Epithelial cell of prostate (primary cell): Measurements from ENCODE around the gene LIMS4.
"Not testable (repeated sequence)": the region's sequence is repeated elsewhere in the genome, so short reads cannot be mapped to it uniquely, and the experiment has no call there.

ENCODE experiments used
- DNase-seq: peaks from one replicate; pipeline ENCODE4 v3.0.0-alpha.2; 2011; ENCODE audit warnings: low read depth, low spot score
- H3K27ac ChIP-seq: fragments of 450-650 bp; 2 replicates; pipeline ENCODE4 v1.5.1; 2017; ENCODE audit warnings: mild to moderate bottlenecking

LIMS4 gene

DNA sequence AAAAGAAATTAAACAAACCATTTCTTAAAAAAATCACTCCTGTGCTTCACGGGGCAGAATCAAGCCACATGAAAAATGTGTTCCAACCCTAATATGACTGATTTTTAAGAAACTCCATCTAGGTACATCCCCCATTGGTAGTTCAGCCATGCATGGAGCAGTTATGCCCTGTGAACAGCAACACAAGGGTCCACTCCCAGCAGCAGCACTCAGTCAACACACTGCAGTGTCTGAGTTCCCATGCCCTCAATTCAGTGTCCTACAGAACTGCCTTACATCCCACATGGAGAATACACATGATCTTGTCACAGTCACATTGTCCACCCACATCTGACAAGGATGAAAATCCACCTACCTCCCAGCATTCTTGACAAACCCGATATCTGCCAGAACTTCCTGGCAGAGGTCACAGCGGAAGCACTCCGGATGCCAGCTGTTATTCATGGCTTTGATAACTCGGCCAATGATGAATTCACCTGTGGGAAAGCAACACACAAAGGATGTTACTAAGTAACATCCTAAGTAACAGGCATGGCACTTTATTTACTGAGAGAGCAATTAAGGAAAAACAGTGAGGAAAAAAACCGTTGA, 17.4 kb downstream of the LIMS4 start:
- not testable (repeated sequence) for DNase-seq, H3K27ac ChIP-seq

DNA sequence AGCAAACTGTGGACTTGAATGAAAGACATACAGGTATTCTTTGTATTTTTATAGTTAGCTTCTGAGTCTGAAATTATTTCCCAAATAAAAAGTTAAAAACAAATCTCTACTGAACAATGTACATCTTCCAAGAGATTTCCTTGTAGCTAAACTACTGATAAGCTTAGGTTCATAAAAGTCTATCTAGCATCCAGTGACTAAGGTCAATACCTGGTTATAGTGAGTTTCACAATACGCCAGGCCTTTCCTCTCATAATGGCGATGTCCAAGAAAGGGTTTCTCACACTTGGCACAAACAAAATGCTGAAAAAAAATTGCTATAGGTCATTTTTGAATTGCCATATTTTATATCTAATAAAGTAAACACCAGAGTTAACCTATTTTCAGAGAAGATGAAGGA, 21.7 kb downstream of the LIMS4 start:
- H3K27ac ChIP-seq, DNase-seq: not testable (repeated sequence)

DNA sequence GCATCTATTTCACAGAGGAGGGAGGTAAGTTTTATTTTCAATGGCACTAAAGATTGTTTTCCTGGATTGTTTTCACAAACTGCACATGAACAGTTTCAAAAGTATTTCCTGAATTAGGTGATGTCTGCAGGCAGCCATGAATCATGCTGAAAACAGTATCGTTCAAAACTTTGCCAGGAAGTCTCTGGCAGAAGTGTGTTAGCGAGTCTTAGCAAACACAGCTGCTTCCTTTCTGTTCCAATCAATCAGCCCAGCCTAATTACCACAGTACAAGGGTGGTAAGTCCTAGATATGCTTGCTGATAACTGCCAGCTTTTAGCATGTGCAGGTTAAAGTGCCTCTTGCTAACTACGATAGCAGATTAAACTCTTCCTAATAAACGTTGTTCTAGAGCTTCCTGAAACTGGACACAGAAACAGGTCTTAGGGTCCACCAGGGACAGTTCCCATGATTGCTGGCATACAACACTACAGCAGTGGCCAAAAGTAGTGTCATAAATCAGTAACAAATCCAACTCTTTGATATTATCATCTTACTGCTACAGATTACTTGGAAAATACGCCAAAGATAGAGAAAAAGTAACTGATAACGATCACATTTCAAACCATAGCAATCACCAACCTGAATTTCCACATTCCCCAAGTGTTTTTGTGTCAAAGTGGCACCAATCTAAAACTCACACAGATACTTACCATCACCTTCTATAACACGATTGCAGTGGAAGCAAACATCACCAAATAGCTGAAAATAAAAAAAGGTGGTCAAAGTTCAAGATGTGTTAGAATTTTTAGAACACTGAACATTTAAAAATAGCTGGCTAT, 23.3 kb downstream of the LIMS4 start:
- not testable (repeated sequence) for H3K27ac ChIP-seq, DNase-seq

DNA sequence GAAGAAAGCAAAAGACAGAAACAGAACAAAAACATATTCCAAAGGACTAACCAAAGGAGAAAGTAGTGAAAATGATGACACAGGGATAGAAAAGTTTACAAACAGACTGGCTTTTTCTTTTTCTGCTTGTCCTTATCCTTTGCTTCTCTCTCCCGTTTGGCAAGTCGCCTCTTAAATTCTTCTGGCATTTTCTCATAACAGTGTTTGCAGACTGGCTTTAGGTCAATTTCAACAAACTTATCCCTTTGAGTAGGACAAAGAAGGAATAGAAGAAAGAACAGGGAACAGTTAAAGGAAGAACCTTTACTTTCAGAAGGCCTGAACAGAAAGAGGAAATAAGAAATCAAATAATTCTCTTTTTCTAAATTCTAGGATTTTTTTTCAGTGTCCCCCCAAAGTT, 26.0 kb downstream of the LIMS4 start:
- not testable (repeated sequence) for DNase-seq

DNA sequence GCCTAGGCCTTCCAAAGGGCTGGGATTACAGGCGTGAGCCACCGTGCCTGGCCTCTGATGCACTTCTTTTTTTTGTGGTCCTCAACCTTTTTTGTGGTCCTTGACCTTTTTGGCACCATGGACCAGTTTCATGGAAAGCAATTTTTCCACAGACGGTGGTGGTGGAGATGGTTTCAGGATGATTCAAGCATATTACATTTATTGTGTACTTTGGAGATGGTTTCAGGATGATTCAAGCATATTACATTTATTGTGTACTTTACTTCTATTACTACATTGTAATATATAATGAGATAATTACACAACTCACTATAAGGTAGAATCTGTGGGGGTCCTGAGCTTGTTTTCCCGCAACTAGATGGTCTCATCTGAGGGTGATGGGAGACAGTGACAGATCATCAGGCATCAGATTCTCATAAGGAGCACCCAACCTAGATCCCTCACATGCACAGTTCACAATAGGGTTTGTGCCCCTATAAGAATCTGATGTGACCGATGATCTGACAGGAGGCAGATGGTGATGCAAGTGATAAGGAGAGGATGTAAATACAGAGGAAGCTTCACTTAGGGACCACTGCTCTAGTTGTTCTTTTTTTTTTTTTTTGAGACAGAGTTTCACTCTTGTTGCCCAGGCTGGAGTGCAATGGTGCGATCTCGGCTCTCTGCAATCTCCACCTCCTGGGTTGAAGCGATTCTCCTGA, 29.2 kb downstream of the LIMS4 start:
- H3K27ac ChIP-seq, DNase-seq: not testable (repeated sequence)

More for the DNA sequence above, 26.0 kb downstream of the LIMS4 start:
- not testable (repeated sequence) for H3K27ac ChIP-seq

DNA sequence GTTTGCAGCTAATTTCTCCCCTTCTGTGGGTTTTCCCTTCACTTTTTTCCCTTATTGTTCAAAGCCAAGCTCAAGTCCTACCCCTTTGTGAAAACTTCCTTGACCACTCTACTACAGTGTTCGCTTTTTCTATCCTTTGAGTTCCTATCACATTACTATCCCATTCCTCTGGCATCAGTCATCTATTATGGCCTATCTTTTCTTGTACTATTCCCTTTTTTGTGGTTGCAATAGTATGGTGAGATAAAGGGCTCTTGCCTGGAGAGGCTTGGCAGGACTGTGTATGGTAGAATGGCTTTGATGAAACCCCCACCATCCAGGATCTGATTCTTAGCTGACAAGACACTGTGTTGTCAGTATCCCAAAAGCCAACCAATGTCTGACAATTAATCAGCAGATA, 30.7 kb downstream of the LIMS4 start:
- H3K27ac ChIP-seq, DNase-seq: not testable (repeated sequence)

DNA sequence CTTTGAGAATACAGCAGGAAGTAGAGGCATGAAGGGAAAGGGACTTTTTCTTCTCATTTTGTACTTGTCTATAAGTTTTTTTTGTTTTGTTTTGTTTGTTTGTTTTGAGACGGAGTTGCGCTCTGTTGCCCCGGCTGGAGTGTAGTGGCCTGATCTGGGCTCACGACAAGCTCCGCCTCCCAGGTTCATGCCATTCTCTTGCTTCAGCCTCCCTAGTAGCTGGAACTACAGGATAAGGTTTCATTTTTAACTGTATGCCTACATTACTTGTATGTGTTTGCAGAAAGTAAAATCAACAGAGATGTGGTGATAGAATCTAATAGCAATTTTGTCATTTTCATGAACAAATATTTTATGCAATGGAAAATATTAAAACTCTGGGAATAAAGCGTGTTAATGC, 38.1 kb downstream of the LIMS4 start:
- not testable (repeated sequence) for H3K27ac ChIP-seq, DNase-seq

DNA sequence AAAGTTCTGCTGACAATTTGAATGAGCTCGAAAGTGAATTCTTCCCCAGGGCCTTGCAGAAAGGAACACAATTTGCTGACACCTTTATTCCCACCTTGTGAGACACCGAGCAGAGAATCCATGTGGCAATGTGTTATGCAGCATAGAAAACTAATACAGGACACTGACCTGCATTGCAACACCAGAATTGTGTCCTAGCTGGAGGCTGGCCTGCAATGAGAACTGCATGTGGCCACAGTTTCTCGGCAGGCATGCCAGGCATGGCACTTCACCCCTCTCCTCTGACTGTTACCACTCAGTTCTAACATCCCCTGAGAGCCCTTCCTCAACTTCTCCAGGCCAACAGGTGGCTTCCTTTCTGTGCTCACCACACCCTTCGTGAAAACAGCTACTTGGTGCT, 46.9 kb downstream of the LIMS4 start:
- not testable (repeated sequence) for H3K27ac ChIP-seq, DNase-seq

DNA sequence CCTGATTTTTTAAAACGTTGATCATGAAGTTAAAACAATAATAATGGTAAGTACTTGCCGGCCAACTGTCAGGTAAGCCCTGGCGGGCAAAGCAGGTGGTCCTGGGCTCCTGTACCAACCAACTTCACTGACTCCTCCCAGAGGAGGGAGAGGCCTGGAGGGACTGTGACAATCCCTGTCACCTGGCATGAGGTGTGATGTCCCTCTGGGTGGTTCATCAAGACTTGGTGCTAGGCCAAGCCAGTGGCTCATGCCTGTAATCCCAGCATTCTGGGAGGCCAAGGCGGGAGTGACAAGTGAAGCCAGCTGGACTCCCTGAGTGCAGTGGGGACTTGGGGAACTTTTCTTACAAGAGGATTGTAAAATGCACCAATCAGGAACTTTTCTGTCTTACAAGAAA, 48.2 kb downstream of the LIMS4 start:
- DNase-seq, H3K27ac ChIP-seq: not testable (repeated sequence)

DNA sequence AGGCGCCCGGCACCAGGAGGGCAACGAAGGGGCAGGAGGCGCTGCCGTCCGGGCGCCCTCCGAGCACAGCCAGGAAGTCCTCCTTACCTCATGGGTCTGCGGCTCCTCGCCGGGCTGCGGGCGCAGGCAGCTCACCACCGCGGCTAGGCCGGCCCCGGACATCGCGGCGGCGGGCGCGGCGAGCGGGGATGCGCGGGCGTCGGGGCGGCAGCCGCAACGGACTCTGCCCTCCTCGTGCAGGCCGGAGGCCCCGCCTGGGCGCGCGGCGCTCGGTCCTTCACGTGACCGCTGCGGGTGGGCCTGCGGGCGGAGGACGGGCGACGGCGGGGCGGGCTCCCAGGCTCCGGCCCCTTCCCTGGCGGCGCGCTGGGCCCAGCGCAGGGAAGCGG, 49.0 kb downstream of the LIMS4 start:
- DNase-seq = not testable (repeated sequence)

DNA sequence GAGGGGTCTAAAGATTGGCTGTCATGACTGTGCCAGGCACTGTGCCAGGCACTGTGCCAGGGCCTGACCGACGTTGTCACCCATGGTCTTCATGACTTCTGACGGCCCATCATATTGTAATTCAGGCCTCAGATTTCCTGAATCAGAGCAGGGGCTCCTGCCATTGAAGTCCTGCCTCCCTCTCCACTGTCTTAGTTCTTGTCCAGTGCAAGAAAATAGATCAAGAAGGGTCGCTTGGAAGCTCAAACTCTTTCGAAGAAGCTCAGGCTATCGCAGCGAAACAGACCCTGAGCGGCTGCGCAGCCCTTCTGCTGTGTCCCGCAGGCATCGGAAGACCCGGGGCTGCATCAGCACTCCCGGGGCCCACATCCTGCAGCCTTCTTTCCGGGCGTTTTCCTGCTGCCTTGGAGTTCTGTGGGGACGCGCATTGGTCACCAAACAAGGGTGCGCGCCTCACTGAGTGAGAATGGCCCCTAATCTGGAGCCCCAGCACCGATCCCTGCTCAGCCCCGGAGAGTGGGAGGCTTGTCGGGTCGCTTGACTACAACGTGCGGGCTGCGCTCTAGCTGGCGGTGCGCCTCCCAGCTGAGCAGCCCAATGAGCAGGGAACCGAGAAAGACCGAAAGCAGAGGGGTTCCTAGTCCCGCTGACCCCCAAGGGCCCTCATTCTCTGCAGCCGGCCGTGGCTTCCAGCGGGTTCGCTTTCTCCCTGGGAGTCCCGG, 49.6 kb downstream of the LIMS4 start:
- not testable (repeated sequence) for DNase-seq

More for the DNA sequence above, 49.0 kb downstream of the LIMS4 start:
- not testable (repeated sequence) for H3K27ac ChIP-seq

DNA sequence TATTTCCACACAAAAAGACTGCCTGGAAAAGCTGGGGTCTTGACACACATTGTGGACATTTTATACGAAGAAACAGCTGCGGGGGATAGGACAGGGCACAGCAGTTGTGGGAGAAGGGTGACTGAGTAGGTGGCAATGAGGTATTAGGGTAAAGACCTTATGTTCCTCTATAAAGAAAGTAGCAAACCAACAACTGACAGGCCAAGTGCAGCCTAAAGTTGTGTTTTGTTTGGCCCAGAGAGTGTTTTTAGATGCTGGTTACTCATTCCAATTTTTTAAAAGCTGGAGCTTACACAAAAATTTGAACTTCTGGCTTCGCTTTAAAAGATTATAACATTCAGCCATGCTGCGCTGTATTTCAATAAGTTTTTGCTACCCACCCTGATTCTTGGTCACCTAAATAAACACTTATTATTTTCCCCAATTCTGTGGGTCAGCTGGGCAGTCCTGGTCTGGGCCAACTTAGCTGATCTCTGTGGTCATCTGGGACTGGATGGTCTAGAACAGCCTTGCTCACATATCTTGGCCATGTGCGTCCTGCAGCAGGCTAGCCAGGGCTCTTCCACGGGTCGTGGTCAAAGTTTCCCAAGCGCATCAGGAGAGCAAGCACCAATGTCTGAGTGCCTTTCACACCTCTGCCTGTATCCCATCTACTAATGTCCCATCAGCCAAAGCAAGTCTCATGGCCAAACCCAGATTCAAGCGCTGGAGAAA, 51.8 kb downstream of the LIMS4 start:
- DNase-seq, H3K27ac ChIP-seq: not testable (repeated sequence)

More for the DNA sequence above, 49.6 kb downstream of the LIMS4 start:
- H3K27ac ChIP-seq = not testable (repeated sequence)

DNA sequence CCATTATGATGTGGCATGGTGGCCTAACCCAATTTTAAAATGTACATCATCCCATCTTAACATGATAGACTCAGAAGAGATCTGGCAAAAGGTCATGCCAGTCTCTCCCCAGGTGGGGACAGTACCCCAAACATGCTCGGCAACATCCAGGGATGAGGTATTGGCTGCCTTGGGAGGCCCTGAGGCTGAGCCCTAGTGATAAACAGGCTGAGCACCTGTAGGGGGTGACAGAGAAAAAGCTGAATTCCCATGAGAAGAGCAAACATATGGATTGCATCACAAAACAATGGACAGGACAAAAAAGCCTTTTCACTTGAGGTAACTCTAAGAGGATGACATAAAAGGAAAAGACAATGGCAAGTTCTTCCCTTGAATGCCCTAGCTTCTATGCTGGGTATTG, 65.5 kb downstream of the LIMS4 start:
- DNase-seq, H3K27ac ChIP-seq: not testable (repeated sequence)

DNA sequence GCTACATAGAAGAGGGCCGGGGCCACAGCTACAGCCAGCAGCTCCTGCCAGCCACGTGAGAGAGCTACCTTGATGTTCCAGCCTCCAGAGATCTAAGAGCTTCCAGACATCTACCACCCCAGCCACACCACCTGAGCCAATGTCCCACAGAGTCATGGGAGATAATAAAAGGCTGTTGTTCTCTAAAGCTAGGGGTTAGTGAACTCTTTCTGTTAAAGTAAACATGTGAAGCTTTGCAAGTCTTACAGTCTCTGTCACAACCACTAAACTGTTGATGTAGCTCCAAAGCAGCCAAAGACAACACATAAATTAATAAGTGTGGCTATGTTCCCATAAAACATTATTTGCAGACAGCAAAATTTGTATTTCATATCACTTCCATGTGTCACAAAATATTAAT, 67.6 kb downstream of the LIMS4 start:
- not testable (repeated sequence) for DNase-seq

DNA sequence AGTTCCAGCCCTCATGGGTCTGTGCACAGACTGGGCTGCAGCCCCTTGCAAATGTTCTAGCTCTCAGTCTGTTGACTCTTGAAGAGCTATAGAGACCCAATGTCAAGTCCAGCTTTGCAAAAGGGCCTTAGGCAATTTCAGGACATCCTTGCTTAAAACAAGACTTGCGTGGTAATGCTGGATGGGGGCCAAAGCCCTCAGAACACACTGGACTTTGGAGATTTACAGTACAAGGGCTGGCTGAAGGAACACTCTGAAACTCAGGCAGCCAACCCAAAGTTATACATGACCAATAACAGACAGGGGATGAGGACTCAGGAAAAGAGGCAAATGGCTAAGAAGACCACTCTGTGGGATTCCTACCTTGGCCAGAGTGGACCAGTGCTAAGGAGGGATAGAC, 68.4 kb downstream of the LIMS4 start:
- not testable (repeated sequence) for DNase-seq, H3K27ac ChIP-seq

More for the DNA sequence above, 67.6 kb downstream of the LIMS4 start:
- H3K27ac ChIP-seq = not testable (repeated sequence)

DNA sequence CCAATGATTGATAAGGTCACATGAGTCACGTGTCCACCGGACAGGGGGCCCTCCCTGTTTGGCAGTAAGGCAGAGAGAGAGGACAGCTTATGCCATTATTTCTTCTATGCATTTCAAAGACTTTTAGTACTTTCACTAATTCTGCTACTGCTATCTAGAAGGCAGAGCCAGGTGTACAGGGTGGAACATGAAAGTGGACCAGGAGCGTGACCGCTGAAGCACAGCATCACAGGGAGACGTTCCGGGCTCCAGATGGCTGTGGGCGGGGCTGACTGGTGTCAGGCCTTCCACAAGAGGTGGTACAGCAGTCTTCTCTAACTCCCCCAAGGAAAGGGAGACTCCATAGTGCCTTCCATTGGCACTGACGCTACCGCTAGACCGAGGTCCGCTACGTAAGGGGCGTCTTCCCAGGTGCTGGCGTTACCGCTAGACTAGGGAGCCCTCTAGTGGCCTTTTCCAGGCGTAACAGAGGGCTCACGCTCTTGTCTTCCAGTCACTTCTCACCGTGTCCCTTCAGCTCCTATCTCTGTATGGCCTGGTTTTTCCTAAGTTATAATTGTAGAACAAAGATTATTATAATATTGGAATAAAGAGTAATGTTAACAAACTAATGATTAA, 71.5 kb downstream of the LIMS4 start:
- DNase-seq, H3K27ac ChIP-seq: not testable (repeated sequence)

DNA sequence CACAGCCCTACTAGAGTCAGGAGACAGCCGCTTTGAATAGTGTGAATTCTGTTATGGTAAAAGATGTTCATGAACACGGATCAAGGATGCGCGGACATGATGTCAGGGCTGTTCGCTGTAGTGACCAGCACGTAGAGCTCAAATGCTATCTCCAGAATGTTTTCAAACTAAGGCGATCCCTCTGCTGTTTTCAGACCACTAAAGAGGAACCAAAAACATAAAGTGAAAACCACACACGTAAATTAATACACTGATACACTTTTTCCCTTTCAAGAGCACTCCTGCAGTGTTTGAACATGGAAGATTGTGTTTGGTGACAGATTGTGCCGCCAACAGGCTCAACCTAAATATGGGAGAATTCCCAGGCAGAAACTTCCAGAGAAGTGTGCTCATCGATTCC, 73.2 kb downstream of the LIMS4 start:
- not testable (repeated sequence) for H3K27ac ChIP-seq, DNase-seq

DNA sequence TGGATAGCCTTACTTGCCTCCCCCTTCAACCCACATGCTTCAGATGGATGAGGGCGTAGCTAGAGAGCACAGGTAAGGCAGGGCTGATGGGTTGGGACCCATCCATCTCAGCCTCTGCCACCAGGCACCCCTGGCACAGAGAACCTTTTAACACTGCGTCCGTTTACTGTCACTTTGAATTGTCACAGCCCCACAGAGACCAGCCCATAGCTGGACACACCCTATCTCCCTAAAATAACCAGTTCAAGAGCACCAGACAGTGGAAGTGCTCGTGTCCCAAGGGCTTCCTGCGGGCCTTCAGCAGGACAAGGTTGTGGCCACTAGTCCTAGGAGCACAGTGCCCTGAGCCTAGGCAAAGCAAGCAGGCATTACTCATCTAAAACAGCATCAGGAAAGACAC, 76.6 kb downstream of the LIMS4 start:
- not testable (repeated sequence) for DNase-seq, H3K27ac ChIP-seq
